GM12878 (cell line): ENCODE results near the gene ALDH1L2. TPM values are rescaled to one million over a fixed set of nuclear protein-coding genes. Genes with fewer than 3 reads are reported as not detected.

Experiments
- CBX5 ChIP-seq: sonication (generic); IDR thresholded peaks from 2 replicates; pipeline ENCODE4 v1.6.1; 2016; ENCODE audit warnings: low read depth, moderate library complexity, mild to moderate bottlenecking, inconsistent platforms
- CHD1 ChIP-seq: IDR thresholded peaks from 2 replicates; pipeline ENCODE4 v1.6.1; 2012; ENCODE audit warnings: low read depth, low read length, improper control_type of control experiment
- EED ChIP-seq: sonication (generic); IDR thresholded peaks from 2 replicates; pipeline ENCODE4 v1.6.1; 2016; ENCODE audit warnings: antibody characterized with exemption, low read depth
- GABPA ChIP-seq: IDR thresholded peaks from 2 replicates; pipeline ENCODE4 v1.6.1; 2014; ENCODE audit warnings: antibody characterized with exemption, low read depth, mild to moderate bottlenecking, inconsistent platforms
- IKZF1 ChIP-seq: fragments of 450-650 bp; conservative IDR thresholded peaks from 2 replicates; pipeline ENCODE4 v1.6.1; 2017; ENCODE audit warnings: antibody characterized with exemption, mild to moderate bottlenecking
- MEF2B ChIP-seq: fragments of 450-650 bp; IDR thresholded peaks from 2 replicates; pipeline ENCODE4 v1.6.1; 2018; ENCODE audit warnings: mild to moderate bottlenecking, moderate library complexity; ENCODE audit not compliant: partially characterized antibody, poor library complexity, severe bottlenecking
- MTA2 ChIP-seq: fragments of 450-650 bp; IDR thresholded peaks from 2 replicates; pipeline ENCODE4 v1.6.1; 2016; ENCODE audit warnings: low read depth, mild to moderate bottlenecking, moderate library complexity
- PAX8 ChIP-seq: fragments of 450-650 bp; IDR thresholded peaks from 2 replicates; pipeline ENCODE4 v1.6.1; 2017; ENCODE audit warnings: mild to moderate bottlenecking, moderate library complexity
- RUNX3 ChIP-seq: IDR thresholded peaks from 2 replicates; pipeline ENCODE4 v1.6.1; 2012; ENCODE audit warnings: low read length, inconsistent platforms
- STAT3 ChIP-seq: IDR thresholded peaks from 2 replicates; pipeline ENCODE4 v1.6.1; 2011; ENCODE audit warnings: low read depth, low read length, improper control_type of control experiment
- TCF3 ChIP-seq: IDR thresholded peaks from 2 replicates; pipeline ENCODE4 v1.6.1; 2012; ENCODE audit warnings: low read depth, mild to moderate bottlenecking, low read length, borderline replicate concordance; ENCODE audit not compliant: insufficient read depth
- ZNF622 ChIP-seq: fragments of 450-650 bp; IDR thresholded peaks from 2 replicates; pipeline ENCODE4 v1.6.1; 2017; ENCODE audit warnings: mild to moderate bottlenecking, inconsistent platforms
- ZZZ3 ChIP-seq: IDR thresholded peaks from 2 replicates; pipeline ENCODE4 v1.6.1; 2011; ENCODE audit warnings: low read depth; ENCODE audit not compliant: control insufficient read depth, insufficient read length
- polyA plus RNA-seq, 11 experiments: library from polyadenylated mRNA; depleted of rRNA in 4 of 11; unstranded in 6 of 11; stranded (reverse) in 5 of 11; fragments of >200 nt; fragmentation: Nextera tagmentation in 4 of 11; fragmentation: Illumina TruSeq in 1 of 11; extraction: Ambion mirVana in 4 of 11; extraction: Trizol in 1 of 11; gene quantifications; 1 replicate in 1 of 11; 2 replicates in 10 of 11; pipeline versions ENCODE4 v1.2.1 to v1.2.3, GENCODE V29; 2011 to 2016; ENCODE audit warnings: inconsistent platforms in 2 of 11, missing spikeins in 2 of 11, low read depth in 1 of 11
- total RNA-seq, 4 experiments: library from RNA; depleted of rRNA in 3 of 4; stranded (reverse); fragments of >200 nt in 3 of 4; fragmentation: Illumina TruSeq in 1 of 4; extraction: Trizol in 1 of 4; gene quantifications; 2 replicates each; pipeline versions ENCODE4 v1.2.1 to v1.2.3, GENCODE V29; 2013 to 2021
- TF ChIP-seq, protein P1 (sequence below), 3 experiments: IDR thresholded peaks in 2 of 3; conservative IDR thresholded peaks in 1 of 3; 2 replicates each; pipeline ENCODE4 v1.5.1; 2011; ENCODE audit warnings: low read depth in 3 of 3, low read length in 3 of 3, mild to moderate bottlenecking in 3 of 3, control low read depth in 2 of 3, moderate library complexity in 2 of 3, inconsistent platforms in 1 of 3, mixed read lengths in 1 of 3; ENCODE audit not compliant: control insufficient read depth in 2 of 3, insufficient read depth in 1 of 3; ENCODE audit errors: extremely low read depth in 1 of 3
- TF ChIP-seq, protein P2 (sequence below): fragments of 450-650 bp; formaldehyde crosslinking; IDR thresholded peaks from 2 replicates; pipeline ENCODE4 v1.4.0; 2020; ENCODE audit warnings: mild to moderate bottlenecking, moderate library complexity
- TF ChIP-seq, protein P3 (sequence below): IDR thresholded peaks from 2 replicates; pipeline ENCODE4 v1.6.1; 2011; ENCODE audit warnings: borderline replicate concordance, low read depth, mild to moderate bottlenecking, moderate library complexity, mixed read lengths, low read length; ENCODE audit not compliant: insufficient read depth; ENCODE audit errors: extremely low read length
- TF ChIP-seq, protein P4 (sequence below): fragments of 450-650 bp; IDR thresholded peaks from 2 replicates; pipeline ENCODE4 v1.6.1; 2016; ENCODE audit warnings: mild to moderate bottlenecking

The ALDH1L2 gene
- total and polyA plus RNA-seq, 10 of the 15 experiments (the other 5 are each of a cell fraction or from before 2014, with no cell fraction given) = 0.15 to 13.7 (median 8.5) TPM

DNA sequence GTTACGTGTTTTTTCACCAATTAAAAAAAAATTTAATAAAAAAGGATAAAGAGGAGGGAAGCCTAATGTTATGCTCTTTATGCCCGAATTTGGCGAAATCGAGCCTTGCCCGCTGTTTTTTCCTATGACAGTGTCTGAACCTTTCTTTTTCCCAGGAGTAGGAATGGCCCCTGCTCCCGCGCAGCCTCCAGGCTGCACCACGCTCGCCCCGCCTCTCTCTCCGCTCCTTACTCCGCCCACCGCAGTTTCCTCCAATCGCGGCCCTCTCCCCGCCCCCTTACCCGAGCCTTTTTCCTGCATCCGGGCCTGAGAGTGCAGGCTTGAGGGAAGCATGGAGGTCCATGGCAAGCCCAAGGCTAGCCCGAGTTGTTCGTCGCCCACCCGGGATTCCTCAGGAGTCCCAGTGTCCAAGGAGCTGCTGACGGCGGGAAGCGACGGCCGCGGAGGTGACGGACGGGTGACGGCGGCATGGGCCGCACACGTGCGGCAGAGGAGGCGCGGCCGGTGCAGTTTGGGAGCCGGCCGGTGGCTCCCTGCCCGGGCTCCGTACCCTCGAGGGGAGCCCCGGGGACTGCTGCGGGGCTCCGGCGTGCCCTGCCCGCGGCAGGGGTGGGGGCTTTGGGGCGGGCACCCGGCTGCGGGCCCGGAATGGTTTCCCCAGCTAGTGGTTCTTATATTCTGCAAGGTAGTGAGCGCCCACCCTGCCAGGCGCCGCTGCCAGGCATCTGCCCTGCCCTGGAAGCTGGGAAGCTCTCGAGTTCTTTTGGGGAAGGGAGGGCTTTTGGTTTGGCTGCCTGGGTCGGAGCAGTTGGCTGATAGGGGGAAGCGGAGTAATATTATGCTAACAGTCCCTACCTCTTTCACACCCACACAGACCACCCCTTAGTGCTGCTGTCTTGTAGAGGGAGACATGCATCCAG, 98.0 kb downstream of the ALDH1L2 start, which contains the start of gene NOPCHAP1 (continued):
- TF ChIP-seq, protein P1, sequence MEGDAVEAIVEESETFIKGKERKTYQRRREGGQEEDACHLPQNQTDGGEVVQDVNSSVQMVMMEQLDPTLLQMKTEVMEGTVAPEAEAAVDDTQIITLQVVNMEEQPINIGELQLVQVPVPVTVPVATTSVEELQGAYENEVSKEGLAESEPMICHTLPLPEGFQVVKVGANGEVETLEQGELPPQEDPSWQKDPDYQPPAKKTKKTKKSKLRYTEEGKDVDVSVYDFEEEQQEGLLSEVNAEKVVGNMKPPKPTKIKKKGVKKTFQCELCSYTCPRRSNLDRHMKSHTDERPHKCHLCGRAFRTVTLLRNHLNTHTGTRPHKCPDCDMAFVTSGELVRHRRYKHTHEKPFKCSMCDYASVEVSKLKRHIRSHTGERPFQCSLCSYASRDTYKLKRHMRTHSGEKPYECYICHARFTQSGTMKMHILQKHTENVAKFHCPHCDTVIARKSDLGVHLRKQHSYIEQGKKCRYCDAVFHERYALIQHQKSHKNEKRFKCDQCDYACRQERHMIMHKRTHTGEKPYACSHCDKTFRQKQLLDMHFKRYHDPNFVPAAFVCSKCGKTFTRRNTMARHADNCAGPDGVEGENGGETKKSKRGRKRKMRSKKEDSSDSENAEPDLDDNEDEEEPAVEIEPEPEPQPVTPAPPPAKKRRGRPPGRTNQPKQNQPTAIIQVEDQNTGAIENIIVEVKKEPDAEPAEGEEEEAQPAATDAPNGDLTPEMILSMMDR (IDR thresholded peaks at IDR 0.05 in 2 of 3, conservative IDR thresholded peaks at IDR 0.05 in 1 of 3; ENCODE audit: control insufficient read depth in 2 of 3, extremely low read depth in 1 of 3, insufficient read depth in 1 of 3, low read depth in 3 of 3, low read length in 3 of 3) = no peak
- no peak for TF ChIP-seq ZZZ3
- no peak for TF ChIP-seq STAT3
- TF ChIP-seq ZNF622 = no peak
- TF ChIP-seq, protein P2, sequence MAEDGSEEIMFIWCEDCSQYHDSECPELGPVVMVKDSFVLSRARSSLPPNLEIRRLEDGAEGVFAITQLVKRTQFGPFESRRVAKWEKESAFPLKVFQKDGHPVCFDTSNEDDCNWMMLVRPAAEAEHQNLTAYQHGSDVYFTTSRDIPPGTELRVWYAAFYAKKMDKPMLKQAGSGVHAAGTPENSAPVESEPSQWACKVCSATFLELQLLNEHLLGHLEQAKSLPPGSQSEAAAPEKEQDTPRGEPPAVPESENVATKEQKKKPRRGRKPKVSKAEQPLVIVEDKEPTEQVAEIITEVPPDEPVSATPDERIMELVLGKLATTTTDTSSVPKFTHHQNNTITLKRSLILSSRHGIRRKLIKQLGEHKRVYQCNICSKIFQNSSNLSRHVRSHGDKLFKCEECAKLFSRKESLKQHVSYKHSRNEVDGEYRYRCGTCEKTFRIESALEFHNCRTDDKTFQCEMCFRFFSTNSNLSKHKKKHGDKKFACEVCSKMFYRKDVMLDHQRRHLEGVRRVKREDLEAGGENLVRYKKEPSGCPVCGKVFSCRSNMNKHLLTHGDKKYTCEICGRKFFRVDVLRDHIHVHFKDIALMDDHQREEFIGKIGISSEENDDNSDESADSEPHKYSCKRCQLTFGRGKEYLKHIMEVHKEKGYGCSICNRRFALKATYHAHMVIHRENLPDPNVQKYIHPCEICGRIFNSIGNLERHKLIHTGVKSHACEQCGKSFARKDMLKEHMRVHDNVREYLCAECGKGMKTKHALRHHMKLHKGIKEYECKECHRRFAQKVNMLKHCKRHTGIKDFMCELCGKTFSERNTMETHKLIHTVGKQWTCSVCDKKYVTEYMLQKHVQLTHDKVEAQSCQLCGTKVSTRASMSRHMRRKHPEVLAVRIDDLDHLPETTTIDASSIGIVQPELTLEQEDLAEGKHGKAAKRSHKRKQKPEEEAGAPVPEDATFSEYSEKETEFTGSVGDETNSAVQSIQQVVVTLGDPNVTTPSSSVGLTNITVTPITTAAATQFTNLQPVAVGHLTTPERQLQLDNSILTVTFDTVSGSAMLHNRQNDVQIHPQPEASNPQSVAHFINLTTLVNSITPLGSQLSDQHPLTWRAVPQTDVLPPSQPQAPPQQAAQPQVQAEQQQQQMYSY (CRISPR knock-in tag) = no peak
- TF ChIP-seq CBX5 = no peak
- peak; percentile 56 for TF ChIP-seq MEF2B
- TF ChIP-seq PAX8 = no peak
- TF ChIP-seq IKZF1 = peak; percentile 90
- TF ChIP-seq TCF3 = 0 out of 2 replicates have a peak, but pooled peaks have one; percentile 11
- TF ChIP-seq, protein P3, sequence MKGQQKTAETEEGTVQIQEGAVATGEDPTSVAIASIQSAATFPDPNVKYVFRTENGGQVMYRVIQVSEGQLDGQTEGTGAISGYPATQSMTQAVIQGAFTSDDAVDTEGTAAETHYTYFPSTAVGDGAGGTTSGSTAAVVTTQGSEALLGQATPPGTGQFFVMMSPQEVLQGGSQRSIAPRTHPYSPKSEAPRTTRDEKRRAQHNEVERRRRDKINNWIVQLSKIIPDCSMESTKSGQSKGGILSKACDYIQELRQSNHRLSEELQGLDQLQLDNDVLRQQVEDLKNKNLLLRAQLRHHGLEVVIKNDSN = peak; percentile 15
- TF ChIP-seq, protein P4, sequence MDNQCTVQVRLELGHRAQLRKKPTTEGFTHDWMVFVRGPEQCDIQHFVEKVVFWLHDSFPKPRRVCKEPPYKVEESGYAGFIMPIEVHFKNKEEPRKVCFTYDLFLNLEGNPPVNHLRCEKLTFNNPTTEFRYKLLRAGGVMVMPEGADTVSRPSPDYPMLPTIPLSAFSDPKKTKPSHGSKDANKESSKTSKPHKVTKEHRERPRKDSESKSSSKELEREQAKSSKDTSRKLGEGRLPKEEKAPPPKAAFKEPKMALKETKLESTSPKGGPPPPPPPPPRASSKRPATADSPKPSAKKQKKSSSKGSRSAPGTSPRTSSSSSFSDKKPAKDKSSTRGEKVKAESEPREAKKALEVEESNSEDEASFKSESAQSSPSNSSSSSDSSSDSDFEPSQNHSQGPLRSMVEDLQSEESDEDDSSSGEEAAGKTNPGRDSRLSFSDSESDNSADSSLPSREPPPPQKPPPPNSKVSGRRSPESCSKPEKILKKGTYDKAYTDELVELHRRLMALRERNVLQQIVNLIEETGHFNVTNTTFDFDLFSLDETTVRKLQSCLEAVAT = no peak
- peak; percentile 27; the same call in 1 of the 2 replicates for TF ChIP-seq MTA2
- no peak for TF ChIP-seq CHD1
- TF ChIP-seq GABPA = no peak
- TF ChIP-seq RUNX3 = no peak
- TF ChIP-seq EED = peak; percentile 65
